Peyer's patch (tissue), 4 donors: Measurements from ENCODE around the gene TRIO.
"Not testable (repeated sequence)": the region's sequence is repeated elsewhere in the genome, so short reads cannot be mapped to it uniquely, and the experiment has no call there.

ENCODE experiments used
- CTCF ChIP-seq, 6 experiments: fragments of 450-650 bp in 4 of 6; fragments of 200-600 bp in 2 of 6; sonication (generic) in 1 of 6; IDR thresholded peaks; one replicate each; pipeline ENCODE4 v1.5.1; 2017 to 2019; ENCODE audit warnings: antibody characterized with exemption in 6 of 6, mild to moderate bottlenecking in 3 of 6, moderate library complexity in 1 of 6
- POLR2A ChIP-seq, 2 donors: fragments of 450-650 bp; IDR thresholded peaks; one replicate each; pipeline ENCODE4 v1.5.1; 2017; ENCODE audit warnings: antibody characterized with exemption in 2 of 2, mild to moderate bottlenecking in 2 of 2, moderate library complexity in 2 of 2

- not testable (repeated sequence) for TF ChIP-seq POLR2A, CTCF (IDR thresholded peaks at IDR 0.05)
These were observed 249.4 kb downstream of the TRIO start for GRCh38 chr5:14392552-14392951.
